GM12874 (cell line): ENCODE results near the gene NISCH.

Experiments used
- TF ChIP-seq, protein P1 (sequence below): IDR thresholded peaks from 2 replicates; pipeline ENCODE4 v1.5.1; 2011; ENCODE audit warnings: low read depth, mild to moderate bottlenecking, control low read depth, low read length, moderate library complexity; ENCODE audit not compliant: insufficient read depth

The NISCH gene

DNA sequence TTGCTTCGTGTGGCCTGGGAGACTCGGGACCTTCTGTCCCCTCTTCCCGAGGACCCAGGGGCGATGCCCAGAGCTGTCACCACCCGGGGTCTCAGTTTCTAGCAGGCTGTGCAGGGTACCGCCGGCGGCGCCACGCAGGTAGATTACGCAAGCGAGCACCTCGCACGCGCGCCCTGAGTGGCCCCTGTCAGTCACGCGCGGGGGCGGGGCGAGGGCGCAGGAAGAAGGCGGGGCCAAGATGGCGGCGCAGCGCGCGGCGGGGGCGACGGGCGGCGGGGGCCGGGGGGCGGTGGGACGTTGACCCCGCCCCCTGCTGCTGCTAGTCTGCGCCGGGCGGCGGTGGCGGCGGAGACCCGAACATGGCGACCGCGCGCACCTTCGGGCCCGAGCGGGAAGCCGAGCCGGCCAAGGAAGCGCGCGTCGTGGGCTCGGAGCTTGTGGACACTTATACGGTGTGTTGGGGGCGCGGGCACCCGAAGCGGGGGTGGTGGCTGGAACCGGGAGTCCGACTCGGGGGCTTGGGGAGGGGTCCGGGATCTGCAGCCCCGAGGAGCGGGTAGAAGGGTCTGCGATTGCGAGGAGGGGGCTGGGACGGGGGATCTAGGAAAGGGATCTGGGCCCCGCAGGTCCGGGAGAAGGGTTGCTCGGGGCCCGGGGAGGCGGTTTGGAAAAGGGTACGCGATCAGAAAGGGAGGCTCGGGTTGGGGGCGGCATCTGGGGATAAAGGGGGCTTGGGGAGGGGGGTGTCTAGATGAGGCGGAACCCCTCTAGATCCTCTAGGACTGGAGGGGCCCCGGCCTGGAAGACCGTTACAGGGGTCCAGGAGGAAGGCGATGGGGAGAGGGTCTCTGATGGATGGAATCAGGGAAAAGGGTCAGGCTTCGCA is at the start of gene NISCH:
Gene NISCH, plus strand, starts transcription at position 322 of the 886 bp plus-strand sequence. Its CDS starts 38 bp downstream, at position 360.
- TF ChIP-seq, protein P1, sequence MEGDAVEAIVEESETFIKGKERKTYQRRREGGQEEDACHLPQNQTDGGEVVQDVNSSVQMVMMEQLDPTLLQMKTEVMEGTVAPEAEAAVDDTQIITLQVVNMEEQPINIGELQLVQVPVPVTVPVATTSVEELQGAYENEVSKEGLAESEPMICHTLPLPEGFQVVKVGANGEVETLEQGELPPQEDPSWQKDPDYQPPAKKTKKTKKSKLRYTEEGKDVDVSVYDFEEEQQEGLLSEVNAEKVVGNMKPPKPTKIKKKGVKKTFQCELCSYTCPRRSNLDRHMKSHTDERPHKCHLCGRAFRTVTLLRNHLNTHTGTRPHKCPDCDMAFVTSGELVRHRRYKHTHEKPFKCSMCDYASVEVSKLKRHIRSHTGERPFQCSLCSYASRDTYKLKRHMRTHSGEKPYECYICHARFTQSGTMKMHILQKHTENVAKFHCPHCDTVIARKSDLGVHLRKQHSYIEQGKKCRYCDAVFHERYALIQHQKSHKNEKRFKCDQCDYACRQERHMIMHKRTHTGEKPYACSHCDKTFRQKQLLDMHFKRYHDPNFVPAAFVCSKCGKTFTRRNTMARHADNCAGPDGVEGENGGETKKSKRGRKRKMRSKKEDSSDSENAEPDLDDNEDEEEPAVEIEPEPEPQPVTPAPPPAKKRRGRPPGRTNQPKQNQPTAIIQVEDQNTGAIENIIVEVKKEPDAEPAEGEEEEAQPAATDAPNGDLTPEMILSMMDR = no peak

DNA sequence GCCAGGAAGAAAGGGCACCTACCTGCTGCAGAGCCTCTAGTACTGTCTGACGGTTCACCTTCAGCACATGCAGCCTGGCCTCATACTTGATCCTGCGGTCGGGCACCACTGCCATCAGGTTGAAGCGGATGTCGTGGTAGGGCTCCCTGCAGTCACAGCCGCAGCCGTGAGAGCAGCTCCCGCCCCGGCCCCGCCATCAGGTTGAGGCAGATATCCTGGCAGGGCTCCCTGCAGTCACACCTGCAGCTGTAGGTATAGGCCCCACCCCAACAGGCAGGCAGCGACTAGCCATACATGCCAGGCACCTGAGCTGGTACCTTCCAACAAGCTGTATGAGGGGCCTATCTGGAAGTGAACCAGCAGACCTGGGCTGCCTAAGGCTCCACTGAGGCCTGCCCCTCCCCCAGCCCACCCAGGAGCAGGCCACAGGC is 49.2 kb upstream of the NISCH start:
- TF ChIP-seq, protein P1 = no peak

- TF ChIP-seq, protein P1 = no peak
These were observed 48.5 kb upstream of the NISCH start for GRCh38 chr3:52406791-52407510.

- TF ChIP-seq, protein P1 = no peak
These were observed 47.6 kb upstream of the NISCH start for GRCh38 chr3:52407779-52408178.

DNA sequence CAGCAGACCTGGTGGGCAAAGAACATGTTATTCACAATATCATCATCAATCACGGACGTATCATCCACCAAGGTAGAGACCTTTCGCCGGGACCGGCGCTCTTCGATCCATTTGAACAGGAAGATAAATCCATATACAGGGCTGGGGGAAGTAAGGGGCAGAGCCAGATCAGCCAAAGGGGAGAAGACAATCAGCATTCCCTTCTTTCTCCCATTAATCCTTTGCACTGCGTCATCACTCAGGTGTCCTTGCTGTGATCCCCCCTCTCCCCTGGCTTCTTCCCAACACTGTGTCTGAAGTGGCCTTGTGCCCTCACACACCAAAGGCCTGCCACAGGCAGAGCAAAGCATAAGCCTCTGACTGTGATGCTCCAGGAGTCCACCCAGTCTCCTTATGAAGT is 46.9 kb upstream of the NISCH start:
- TF ChIP-seq, protein P1 = no peak

- TF ChIP-seq, protein P1 = no peak
These were observed 39.6 kb upstream of the NISCH start for GRCh38 chr3:52415800-52416199.

GRCh38 chr3:52420388-52420787 is 35.0 kb upstream of the NISCH start:
- TF ChIP-seq, protein P1 = no peak
